Erythroblast (primary cell): Measurements from ENCODE around the gene TSPAN3.
A peak's percentile ranks its signal among the peaks of the same experiment; 100 is the strongest.

Source experiments
- DNase-seq, 2 experiments: peaks; one replicate each; lab custom pipeline; 2025; lab: John Stamatoyannopoulos, UW
- GATA1 ChIP-seq: IDR thresholded peaks from 2 replicates; pipeline ENCODE4 v1.6.1; 2011; ENCODE audit warnings: low read depth, mild to moderate bottlenecking, control low read depth, low read length, moderate library complexity
- POLR2A ChIP-seq: IDR thresholded peaks from 2 replicates; pipeline ENCODE4 v1.6.1; 2011; ENCODE audit warnings: mild to moderate bottlenecking, low read length

The TSPAN3 gene

DNA sequence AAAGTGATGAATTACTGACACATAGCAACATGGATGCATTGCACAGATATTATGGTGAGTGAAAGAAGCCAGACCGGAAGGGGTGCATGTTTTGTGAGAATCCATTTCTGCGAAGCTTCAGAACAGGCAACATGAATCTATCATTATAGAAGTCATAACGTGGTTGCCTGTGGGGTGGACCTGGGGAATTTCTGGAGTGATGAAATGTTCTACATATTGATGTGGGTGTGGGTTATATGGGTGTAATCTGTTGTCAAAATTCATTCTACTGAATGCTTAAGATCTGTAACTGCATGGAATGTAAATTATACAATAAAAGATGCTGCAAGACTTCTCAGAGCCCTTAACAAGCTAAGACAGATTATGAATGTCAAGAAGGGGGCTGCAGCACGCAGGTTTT is 25.2 kb upstream of the TSPAN3 start:
- no peak for TF ChIP-seq POLR2A
- no peak for TF ChIP-seq GATA1
- no peak for DNase-seq

DNA sequence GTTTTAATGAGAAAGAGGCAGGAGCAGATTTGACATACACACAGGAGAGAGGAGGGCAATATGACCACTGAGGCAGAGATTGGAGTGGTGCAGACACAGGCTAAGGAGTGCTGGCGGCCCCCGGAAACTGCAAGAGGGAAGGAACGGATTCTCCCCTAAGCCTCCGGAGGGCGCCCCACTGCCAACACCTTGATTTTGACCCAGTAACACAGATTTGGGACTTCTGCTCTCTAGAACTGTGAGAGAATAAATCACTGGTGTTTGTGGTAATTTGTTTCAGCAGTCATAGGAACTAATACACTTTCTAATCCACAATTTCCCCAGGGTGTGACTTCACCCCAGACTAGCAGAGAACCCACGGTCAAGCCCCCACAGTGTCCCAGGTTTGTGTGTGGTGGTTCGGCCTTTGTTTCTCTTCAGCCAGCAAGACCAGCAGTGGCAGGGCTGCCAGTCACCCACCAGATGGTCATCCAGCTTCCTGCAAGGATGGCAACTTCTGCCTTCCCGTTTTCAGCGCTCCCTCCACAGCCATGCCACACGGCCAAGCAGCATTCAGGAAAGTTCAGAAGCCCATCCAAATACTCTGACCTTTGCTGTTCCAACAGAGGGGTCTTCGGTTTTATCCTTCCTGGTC is 23.6 kb upstream of the TSPAN3 start:
- TF ChIP-seq POLR2A = no peak
- no peak for TF ChIP-seq GATA1

DNA sequence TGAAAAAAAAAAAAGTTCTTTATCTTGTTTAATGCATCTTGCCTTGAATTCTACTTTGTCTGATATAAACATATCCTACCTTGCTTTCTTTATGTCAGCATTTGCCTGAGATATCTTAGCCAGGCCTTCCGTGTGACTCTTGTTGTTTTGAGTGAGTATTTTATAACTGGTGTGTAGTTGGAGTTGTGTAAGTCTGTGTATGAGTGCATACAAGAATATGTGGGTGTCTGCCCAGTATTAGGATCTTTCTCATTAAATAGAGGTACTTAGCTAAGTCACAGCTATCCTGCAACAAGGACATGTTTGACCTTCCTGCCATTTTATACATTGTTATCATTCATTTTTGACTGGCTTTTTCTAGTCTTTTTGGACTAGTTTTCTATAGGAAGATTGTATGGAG is 22.5 kb upstream of the TSPAN3 start:
- no peak for DNase-seq
- TF ChIP-seq GATA1 (no peak), POLR2A (no peak)

More for the DNA sequence above, 23.6 kb upstream of the TSPAN3 start:
- DNase-seq = peak; percentile 24 to 25

DNA sequence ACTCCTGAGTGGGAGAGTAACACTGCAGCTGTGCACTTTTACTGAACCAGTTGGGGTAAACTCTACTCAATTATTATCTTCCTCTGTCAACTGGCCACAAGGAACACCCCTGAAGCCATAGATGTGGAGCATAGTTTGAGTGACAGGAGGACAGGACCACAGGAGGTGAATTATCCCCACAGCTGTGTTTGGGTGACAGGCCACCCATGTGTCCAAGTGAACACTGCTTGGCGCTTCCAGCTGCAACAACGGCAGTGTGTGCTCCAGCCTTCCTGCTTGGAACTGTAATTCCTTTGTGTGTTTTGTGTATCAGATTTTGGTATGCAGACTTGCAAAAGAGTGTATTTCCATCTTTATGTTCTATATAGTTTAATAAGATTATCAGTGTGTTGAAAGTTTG is 20.2 kb upstream of the TSPAN3 start:
- TF ChIP-seq POLR2A = no peak
- no peak for TF ChIP-seq GATA1
- DNase-seq = no peak

DNA sequence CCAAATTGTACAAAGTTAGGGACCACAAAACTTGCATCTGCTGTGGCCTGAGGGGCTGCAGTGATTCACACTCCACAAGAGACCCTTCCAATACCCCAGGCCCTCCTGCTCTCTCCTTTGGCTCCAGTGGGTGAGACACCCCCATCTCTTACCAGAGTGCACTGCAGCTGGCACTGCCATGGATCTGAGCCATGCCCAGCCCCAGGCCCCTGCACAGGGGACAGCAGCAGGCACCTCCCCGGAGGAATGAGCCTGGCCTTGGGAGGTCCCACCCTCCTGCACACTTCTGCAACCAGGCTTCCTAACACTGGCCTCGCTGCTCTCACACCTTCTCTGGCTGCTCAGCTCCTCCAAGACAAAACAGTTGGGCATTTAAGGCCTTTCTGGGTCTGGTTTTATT is 16.3 kb upstream of the TSPAN3 start:
- no peak for DNase-seq
- no peak for TF ChIP-seq GATA1
- TF ChIP-seq POLR2A = no peak

DNA sequence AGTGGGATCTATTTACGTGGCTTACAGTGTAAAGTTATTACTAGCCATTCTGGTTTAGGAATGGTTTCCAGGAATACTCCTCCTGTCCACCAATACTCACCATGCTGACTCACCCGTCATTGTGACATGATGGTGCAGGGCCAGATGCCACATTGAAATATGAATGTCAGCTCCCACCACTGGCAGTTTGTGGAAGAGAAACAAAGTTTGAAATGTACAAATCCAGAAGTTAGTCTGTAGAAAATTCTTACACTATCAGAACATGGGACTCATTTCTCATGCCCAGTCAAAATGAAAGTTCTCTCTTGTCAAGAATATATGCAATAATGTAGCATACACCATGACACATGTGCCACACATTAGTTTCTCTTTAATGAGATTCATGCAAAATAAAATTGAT is 14.4 kb upstream of the TSPAN3 start:
- TF ChIP-seq POLR2A (no peak), GATA1 (no peak)
- DNase-seq = no peak

DNA sequence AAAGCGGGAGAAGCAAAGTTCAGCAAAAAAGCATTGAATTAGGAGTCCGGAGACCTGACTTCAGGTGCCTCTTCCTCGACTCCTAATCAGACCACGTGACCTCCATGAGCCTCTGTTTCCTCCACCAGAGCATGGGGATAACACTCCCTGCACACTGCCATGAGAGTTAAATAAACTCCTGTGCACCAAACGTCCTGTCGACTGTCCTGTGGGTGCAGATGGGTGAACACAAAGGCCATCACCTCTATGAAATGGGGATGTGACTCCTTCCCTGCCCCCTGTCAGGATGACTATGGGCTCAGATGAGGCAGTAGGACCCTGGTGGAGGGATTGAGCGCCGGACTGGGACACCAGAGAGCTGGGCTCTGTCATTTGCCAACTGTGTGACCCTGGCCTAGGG is 13.5 kb upstream of the TSPAN3 start:
- TF ChIP-seq GATA1 (no peak), POLR2A (no peak)
- DNase-seq = no peak

DNA sequence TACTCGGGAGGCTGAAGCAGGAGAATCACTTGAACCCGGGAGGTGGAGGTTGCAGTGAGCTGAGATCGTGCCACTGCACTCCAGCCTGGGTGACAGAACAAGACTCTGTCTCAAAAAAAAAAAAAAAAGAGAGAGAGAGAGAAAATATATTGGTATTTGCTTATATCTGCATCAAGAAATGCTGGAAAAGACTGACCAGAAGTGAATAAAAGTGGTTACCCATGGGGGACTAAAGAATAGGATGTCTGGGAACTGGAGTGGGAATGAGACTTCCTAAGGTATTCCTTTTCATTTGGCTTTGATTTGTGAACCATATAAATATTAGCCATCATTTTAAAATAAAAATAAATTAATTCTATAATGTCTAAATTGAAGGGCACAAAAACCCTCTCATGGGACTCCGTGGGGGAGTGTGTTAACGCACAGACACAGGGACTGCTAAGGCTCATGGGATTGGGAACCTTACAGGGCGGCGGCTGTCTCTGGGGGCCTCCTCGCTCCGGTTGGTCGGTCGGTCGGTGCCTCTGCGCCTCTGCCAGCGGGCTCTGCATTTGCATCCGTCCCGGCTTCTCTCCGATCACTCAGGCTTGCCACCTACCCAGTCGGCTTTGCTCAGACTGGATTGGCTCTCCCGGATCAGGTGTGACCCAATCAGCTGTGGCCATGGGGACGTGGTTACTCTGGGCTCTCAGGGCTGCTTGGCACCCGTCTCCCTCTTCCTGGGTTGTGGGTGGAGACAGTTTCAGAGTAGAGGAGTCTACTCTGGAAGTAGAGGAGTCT is 12.7 kb upstream of the TSPAN3 start:
- TF ChIP-seq GATA1 = no peak
- TF ChIP-seq POLR2A = no peak
- DNase-seq = peak; percentile 60 to 63

DNA sequence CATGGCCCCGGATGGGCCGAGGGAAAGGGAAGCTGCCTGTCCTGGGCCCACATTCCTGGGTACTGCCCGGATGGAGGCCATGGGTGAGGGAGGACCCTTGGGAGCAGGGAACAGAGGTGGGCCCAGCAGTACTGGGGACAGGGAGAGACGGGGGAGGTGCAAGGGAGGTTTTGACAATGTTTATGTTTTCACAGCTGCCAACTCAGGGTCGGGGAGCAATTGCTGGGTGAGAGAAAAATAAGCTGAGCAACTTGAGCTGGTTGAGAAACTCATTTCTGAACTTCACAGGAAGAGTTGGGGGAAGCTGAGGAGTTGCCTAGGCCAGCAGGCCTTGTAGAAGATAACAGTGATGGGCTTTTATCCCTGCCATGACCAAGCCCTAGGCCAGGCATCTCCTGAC is 11.1 kb upstream of the TSPAN3 start:
- no peak for DNase-seq
- TF ChIP-seq GATA1 (no peak), POLR2A (no peak)

DNA sequence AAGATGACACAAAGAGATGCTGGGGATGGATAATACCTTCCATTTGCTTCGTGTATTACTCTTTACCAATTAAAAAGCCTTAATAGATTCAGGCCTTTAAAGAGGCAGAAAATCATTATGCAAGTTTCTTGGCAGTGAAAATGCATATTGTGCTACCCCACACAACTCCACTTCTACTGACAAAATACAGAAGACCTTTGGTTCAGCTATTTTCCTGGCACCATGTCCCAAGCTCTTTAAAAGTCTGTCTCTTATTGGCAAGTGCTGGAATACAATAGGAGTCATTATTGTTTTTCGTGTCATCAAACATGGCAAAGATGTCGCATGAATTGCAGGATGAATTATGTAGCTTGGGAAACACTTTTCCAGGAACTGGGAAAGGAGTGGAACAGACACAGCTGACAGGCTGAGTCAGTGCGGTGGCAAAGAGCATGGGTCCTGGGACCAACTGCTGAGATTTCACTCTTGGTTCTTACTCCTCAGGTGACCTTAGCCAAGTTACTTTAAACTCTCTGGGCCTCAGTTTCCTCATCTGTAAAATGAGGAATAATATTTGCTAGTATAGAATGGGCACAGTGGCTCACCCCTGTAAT is 5.5 kb upstream of the TSPAN3 start:
- TF ChIP-seq GATA1 = no peak
- no peak for TF ChIP-seq POLR2A
- no peak for DNase-seq

DNA sequence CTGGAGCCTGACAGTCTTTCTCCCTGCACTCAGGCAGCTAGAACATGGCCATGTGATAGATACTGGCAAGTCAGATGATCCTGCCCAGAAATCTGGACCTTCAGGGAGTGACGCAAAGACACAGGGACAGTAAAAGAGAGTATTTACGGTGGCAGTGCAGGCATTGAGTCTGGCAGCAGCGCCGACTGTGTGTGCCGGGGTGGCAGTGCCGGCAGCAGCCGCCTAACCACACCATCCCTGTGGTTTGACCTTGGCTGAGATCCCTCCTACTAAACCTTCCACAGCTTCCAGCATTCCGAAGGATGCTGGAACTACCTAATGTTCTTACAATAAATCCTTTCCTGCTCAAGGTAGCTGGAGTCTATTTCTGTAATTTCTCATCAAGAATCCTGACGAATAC is 4.6 kb upstream of the TSPAN3 start:
- no peak for TF ChIP-seq GATA1
- no peak for TF ChIP-seq POLR2A
- DNase-seq = no peak

DNA sequence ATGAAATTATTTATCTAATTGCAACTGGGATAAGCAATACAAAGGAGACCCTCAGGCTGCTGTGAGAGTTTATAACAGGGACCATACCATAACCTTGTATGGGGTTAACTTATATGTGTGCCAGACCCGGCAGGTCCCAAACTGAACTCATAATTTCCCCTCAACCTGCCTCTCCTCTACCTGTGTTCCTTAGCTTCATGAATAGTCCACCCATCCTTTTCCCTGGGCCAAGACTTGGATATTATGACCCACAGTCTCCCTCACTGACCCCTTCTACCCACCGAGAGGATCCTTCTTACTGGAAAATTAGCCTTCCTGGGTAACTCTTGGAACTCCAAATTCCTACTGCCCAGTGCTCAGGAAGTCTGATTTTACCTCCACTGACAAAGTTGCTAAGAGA is 3.4 kb upstream of the TSPAN3 start:
- no peak for DNase-seq
- no peak for TF ChIP-seq POLR2A
- no peak for TF ChIP-seq GATA1

DNA sequence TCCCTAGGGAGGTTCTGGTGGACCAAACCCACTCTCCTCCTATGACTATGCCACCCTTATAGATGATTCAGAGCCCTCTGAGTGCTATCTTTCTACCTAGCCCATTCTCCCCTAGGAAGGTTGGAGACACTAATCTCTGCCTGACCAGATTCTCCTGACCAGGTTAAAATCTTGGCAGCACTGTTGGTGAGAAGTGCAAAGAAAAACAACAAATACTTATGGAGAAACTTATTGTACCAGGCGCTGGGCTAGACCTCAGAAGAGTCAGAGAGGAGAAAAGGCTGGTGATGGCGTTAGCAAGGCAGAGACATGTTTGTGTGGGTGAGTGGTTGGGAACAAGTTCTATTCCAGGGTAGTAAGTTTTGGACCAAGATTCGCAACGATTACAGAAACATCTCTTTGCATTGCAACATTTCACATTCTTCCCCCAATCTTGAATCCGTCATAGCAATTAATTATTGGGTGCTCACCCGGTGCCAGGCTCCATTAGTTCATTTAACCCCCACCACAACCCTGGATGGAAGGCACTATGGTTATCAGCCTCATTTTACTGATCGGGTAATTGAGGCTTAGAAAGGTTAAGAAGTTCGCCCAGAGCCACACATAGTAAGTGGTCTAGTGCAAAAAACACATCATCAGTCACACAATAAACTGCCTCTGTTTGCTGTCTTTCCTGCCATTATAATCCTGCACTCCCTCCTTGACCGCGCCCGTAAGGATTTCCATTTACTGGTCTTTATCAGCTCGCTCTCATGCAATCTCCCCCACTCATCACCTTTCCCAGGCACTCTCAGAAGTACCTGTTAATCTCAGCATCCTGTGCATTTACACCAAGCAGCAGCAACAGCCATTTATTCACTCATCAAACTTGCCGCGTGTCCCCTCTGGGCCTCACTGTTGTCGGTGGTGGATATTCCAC is 655 bp upstream of the TSPAN3 start:
- DNase-seq = no peak
- no peak for TF ChIP-seq POLR2A
- TF ChIP-seq GATA1 = no peak

DNA sequence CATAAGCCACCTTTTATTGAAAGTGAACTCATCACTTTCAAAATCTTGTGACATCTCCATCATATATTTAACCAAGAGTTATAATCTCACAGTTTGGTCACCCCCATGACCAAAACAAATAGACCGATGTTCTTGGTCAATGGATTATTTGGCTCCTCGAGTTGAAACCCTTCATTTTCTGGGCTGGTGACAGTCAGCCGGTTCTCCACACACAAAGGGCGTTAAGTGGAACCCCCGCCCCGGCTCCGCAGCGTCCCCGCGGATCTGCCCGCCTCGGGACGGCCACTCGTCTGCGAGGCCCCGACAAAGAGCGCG is 772 bp downstream of the TSPAN3 start:
- DNase-seq = no peak
- TF ChIP-seq GATA1 (no peak), POLR2A (no peak)
